Astrocyte (in vitro differentiated cells and primary cell): Measurements from ENCODE around the gene ADARB2. TPM values are rescaled to one million over a fixed set of nuclear protein-coding genes. Genes with fewer than 3 reads are reported as not detected.

Source experiments
- DNase-seq: peaks from one replicate; pipeline ENCODE4 v3.0.0-alpha.2; 2010; ENCODE audit warnings: low read depth
- FAIRE-seq: peaks from 2 replicates; lab custom pipeline; 2011; peaks lifted over from hg19 to GRCh38; lab: Jason Lieb, UNC
- H2AFZ ChIP-seq: 2 replicates; pipeline ENCODE4 v1.6.0; 2012; ENCODE audit warnings: low read depth, low read length, inconsistent platforms
- H3K27ac ChIP-seq: 2 replicates; pipeline ENCODE4 v1.5.1; 2011; ENCODE audit warnings: low read depth, low read length, inconsistent platforms
- H3K27me3 ChIP-seq: 2 replicates; pipeline ENCODE4 v1.6.0; 2011; ENCODE audit warnings: low read length, inconsistent platforms; ENCODE audit not compliant: insufficient read depth
- H3K36me3 ChIP-seq: 2 replicates; pipeline ENCODE4 v1.5.1; 2011; ENCODE audit warnings: low read length, inconsistent platforms; ENCODE audit not compliant: insufficient read depth
- H3K4me1 ChIP-seq: 2 replicates; pipeline ENCODE4 v1.5.1; 2011; ENCODE audit warnings: low read length, inconsistent platforms; ENCODE audit not compliant: insufficient read depth
- H3K4me2 ChIP-seq: 2 replicates; pipeline ENCODE4 v1.6.0; 2012; ENCODE audit warnings: low read length, inconsistent platforms
- H3K4me3 ChIP-seq: 2 replicates; pipeline ENCODE4 v1.5.1; 2011; ENCODE audit warnings: low read depth, mild to moderate bottlenecking, low read length, inconsistent platforms; ENCODE audit not compliant: insufficient read depth
- H3K79me2 ChIP-seq: 2 replicates; pipeline ENCODE4 v1.6.0; 2012; ENCODE audit warnings: mild to moderate bottlenecking, low read length, inconsistent platforms; ENCODE audit not compliant: insufficient read depth
- H3K9ac ChIP-seq: 2 replicates; pipeline ENCODE4 v1.6.0; 2012; ENCODE audit warnings: mild to moderate bottlenecking, low read length, inconsistent platforms
- H3K9me3 ChIP-seq: 2 replicates; pipeline ENCODE4 v1.5.1; 2012; ENCODE audit warnings: low read depth, mild to moderate bottlenecking, low read length, inconsistent platforms; ENCODE audit not compliant: insufficient read depth
- H4K20me1 ChIP-seq: 2 replicates; pipeline ENCODE4 v1.6.0; 2012; ENCODE audit warnings: low read length, inconsistent platforms; ENCODE audit not compliant: insufficient read depth
- H3K27ac Mint-ChIP-seq: one replicate; pipeline ENCODE4 v1.8.0; 2021; ENCODE audit warnings: mild to moderate bottlenecking, mixed read lengths; ENCODE audit not compliant: unreplicated experiment
- H3K27me3 Mint-ChIP-seq: one replicate; pipeline ENCODE4 v1.8.0; 2021; ENCODE audit warnings: low read depth, mixed read lengths; ENCODE audit not compliant: unreplicated experiment
- H3K36me3 Mint-ChIP-seq: one replicate; pipeline ENCODE4 v1.8.0; 2021; ENCODE audit warnings: low read depth, mixed read lengths; ENCODE audit not compliant: unreplicated experiment
- H3K4me1 Mint-ChIP-seq: one replicate; pipeline ENCODE4 v1.8.0; 2021; ENCODE audit warnings: low read depth, mixed read lengths; ENCODE audit not compliant: unreplicated experiment
- H3K4me3 Mint-ChIP-seq: one replicate; pipeline ENCODE4 v1.8.0; 2021; ENCODE audit warnings: mild to moderate bottlenecking, moderate library complexity, mixed read lengths; ENCODE audit not compliant: unreplicated experiment
- H3K9me3 Mint-ChIP-seq: one replicate; pipeline ENCODE4 v1.8.0; 2021; ENCODE audit warnings: mild to moderate bottlenecking, mixed read lengths; ENCODE audit not compliant: unreplicated experiment
- EZH2 ChIP-seq: IDR thresholded peaks from 2 replicates; pipeline ENCODE4 v1.6.1; 2012; ENCODE audit warnings: mild to moderate bottlenecking, low read length, inconsistent platforms; ENCODE audit not compliant: insufficient read depth
- total RNA-seq: library from RNA; stranded (reverse); gene quantifications from 2 replicates; pipeline ENCODE4 v1.2.1, GENCODE V29; 2021
- TF ChIP-seq, protein P1 (sequence below): IDR thresholded peaks from 2 replicates; pipeline ENCODE4 v1.5.1; 2011; ENCODE audit warnings: low read depth, mild to moderate bottlenecking, inconsistent platforms, low read length, moderate library complexity; ENCODE audit not compliant: insufficient read depth

Gene ADARB2
- total RNA-seq, 1 donor from 2014 or later: 0.18 TPM

DNA sequence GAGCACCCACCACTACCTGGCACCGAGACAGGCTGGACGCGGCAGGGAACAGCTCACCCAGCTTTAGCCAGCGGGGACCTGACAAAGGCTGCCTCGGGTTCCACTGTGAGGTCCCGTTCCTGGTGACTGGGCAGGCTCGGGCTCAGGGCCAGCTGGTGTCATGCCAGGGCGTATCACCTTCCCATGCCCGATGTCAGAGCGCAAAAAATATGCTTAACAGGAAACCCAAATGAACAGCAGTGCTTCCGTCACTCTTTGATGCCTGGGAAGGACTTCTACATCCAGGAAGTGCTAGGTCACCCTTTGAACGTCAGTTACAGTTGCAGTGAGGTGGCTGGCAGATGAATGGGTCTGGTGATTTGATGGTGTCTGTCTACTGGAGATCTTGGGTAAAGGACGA lies 106.0 kb downstream of the ADARB2 start:
- Histone ChIP-seq H3K9ac (no peak overlapping the region), H3K4me3 (no peak overlapping the region), H3K27me3 (no peaks in the 10 kb centered on the region), H3K4me2 (no peak overlapping the region), H3K36me3 (no peaks in the 10 kb centered on the region), H3K4me1 (no peaks in the 10 kb centered on the region), H2AFZ (no peak overlapping the region), H3K9me3 (peaks cover 8% of the 10 kb centered on the region), H4K20me1 (no peaks in the 10 kb centered on the region), H3K27ac (no peak overlapping the region), H3K79me2 (no peaks in the 10 kb centered on the region)
- no peak overlapping the region for H3K27ac Mint-ChIP-seq
- H3K4me1 Mint-ChIP-seq: peaks cover 1% of the 10 kb centered on the region
- no peak for FAIRE-seq
- H3K9me3 Mint-ChIP-seq: no peaks in the 10 kb centered on the region
- H3K27me3 Mint-ChIP-seq: peaks cover 40% of the 10 kb centered on the region
- no peak overlapping the region for H3K4me3 Mint-ChIP-seq
- TF ChIP-seq, protein P1, sequence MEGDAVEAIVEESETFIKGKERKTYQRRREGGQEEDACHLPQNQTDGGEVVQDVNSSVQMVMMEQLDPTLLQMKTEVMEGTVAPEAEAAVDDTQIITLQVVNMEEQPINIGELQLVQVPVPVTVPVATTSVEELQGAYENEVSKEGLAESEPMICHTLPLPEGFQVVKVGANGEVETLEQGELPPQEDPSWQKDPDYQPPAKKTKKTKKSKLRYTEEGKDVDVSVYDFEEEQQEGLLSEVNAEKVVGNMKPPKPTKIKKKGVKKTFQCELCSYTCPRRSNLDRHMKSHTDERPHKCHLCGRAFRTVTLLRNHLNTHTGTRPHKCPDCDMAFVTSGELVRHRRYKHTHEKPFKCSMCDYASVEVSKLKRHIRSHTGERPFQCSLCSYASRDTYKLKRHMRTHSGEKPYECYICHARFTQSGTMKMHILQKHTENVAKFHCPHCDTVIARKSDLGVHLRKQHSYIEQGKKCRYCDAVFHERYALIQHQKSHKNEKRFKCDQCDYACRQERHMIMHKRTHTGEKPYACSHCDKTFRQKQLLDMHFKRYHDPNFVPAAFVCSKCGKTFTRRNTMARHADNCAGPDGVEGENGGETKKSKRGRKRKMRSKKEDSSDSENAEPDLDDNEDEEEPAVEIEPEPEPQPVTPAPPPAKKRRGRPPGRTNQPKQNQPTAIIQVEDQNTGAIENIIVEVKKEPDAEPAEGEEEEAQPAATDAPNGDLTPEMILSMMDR: no peak
- TF ChIP-seq EZH2: no peak
- no peaks in the 10 kb centered on the region for H3K36me3 Mint-ChIP-seq
- DNase-seq: no peak

DNA sequence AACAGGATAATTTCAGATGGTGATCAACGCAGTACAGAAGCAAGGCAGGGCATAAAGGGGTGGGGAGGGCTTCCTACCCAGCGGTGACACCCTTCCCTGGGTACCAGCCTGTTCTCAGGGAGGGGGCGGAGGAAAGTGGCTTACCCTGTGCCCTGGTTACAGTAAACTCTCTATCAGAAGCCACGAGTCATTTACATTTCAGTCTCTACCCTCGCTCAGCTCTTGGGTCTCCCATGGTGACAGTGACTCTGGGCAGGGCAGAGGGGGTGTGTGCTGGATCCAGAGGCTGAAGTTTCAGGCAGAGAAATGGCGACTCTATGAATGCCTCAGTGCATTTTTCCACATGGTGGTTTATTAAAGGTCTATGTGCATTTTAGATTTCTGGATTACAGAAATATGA lies 107.0 kb downstream of the ADARB2 start:
- H3K4me1 Mint-ChIP-seq: peaks cover 1% of the 10 kb centered on the region
- H3K4me3 Mint-ChIP-seq: no peak overlapping the region
- Histone ChIP-seq H3K36me3 (no peaks in the 10 kb centered on the region), H3K4me1 (no peaks in the 10 kb centered on the region), H4K20me1 (no peaks in the 10 kb centered on the region), H3K27me3 (no peaks in the 10 kb centered on the region), H3K4me2 (no peak overlapping the region), H3K79me2 (no peaks in the 10 kb centered on the region), H3K4me3 (no peak overlapping the region), H2AFZ (no peak overlapping the region), H3K9me3 (peaks cover 13% of the 10 kb centered on the region), H3K9ac (no peak overlapping the region), H3K27ac (no peak overlapping the region)
- peaks cover 37% of the 10 kb centered on the region for H3K27me3 Mint-ChIP-seq
- no peak for FAIRE-seq
- no peaks in the 10 kb centered on the region for H3K9me3 Mint-ChIP-seq
- H3K36me3 Mint-ChIP-seq: no peaks in the 10 kb centered on the region
- no peak for DNase-seq
- TF ChIP-seq EZH2: no peak
- TF ChIP-seq, protein P1: no peak
- no peak overlapping the region for H3K27ac Mint-ChIP-seq

DNA sequence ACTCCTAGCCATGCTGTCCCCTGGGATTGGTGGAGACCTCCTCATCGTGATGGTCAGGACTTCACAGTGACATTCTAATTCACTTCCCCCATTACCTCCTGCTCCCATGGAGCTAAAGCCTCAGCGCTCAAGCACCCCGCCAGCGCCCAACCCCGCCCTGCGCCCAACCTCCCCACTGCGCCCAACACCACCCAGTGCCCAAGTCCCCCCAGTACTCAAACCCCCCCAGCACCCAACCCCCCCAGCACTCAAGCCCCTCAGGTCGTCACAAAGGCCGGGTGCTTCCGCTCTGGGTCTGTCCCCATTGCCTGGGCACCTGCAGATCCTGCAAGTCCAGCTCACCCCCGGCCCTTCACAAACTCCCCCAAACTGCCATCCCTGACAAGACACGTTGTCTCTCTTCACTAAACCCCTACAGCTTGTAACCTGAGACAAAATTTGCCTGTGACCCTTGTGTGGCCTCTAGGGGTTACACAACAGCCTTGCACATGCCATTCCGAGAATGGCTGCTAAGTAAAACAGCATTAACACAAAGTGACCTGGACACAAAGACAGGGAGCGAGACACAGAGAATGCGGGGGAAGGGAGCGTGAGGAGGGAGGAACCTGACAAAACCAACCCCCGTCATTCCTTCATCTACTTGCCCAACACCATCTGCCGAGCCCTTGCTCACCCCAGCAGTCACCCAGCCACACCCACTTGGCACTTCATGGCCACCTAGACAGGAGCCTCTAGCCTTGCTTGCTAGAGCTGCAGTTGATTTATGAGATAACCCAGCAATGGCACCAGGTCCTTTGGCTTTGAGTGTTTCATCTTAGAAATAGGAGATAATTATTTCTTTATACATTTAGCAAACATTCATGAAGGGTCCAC lies 107.8 kb downstream of the ADARB2 start:
- H3K4me3 Mint-ChIP-seq: no peak overlapping the region
- Histone ChIP-seq H3K4me2 (no peak overlapping the region), H3K4me1 (no peaks in the 10 kb centered on the region), H3K27me3 (no peaks in the 10 kb centered on the region), H3K9ac (no peak overlapping the region), H3K36me3 (no peaks in the 10 kb centered on the region), H3K4me3 (no peak overlapping the region), H4K20me1 (no peaks in the 10 kb centered on the region), H3K79me2 (no peaks in the 10 kb centered on the region), H3K9me3 (peaks cover 13% of the 10 kb centered on the region), H2AFZ (no peak overlapping the region), H3K27ac (no peak overlapping the region)
- TF ChIP-seq, protein P1: no peak
- TF ChIP-seq EZH2: no peak
- FAIRE-seq (no peak), DNase-seq (no peak)
- no peak overlapping the region for H3K27ac Mint-ChIP-seq
- peaks cover 37% of the 10 kb centered on the region for H3K27me3 Mint-ChIP-seq
- no peaks in the 10 kb centered on the region for H3K36me3 Mint-ChIP-seq
- peaks cover 1% of the 10 kb centered on the region for H3K4me1 Mint-ChIP-seq
- no peaks in the 10 kb centered on the region for H3K9me3 Mint-ChIP-seq
